ENCODE data around the gene SWAP70. TPM values are rescaled to one million over a fixed set of nuclear protein-coding genes. Genes with fewer than 3 reads are reported as not detected.

SWAP70 gene
- total and polyA plus RNA-seq, 2 donors (not counting 1 experiment from before 2014, with no cell fraction given) = 45.1 to 74.4 TPM

GRCh38 chr11:9680028-9680427 lies 16.2 kb downstream of the SWAP70 start:
- H3K27ac ChIP-seq (ENCODE audit: insufficient read depth, low read length) = no peak overlapping the region
- no peaks in the 10 kb centered on the region for H3K9me3 ChIP-seq (ENCODE audit: control insufficient read depth, insufficient read depth, low read depth, low read length)
- TF ChIP-seq CTCF (conservative IDR thresholded peaks at IDR 0.05 in 1 of 2, IDR thresholded peaks at IDR 0.05 in 1 of 2; ENCODE audit: low read depth in 1 of 2, low read length in 2 of 2) (no peak), EZH2 (IDR thresholded peaks at IDR 0.05; ENCODE audit: low read length, missing control alignments) (no peak)
- H3K4me1 ChIP-seq (ENCODE audit: control insufficient read depth, extremely low read depth, insufficient read depth, low read length) = no peaks in the 10 kb centered on the region
- H3K79me2 ChIP-seq (ENCODE audit: control insufficient read depth, insufficient read depth, low read length) = peaks cover 59% of the 10 kb centered on the region
- no peak overlapping the region for H3K4me3 ChIP-seq (replicated peaks in 1 of 4; ENCODE audit: control extremely low read depth in 1 of 4, insufficient read depth in 1 of 4, low read depth in 3 of 4, low read length in 4 of 4)
- no peak overlapping the region for H3K4me2 ChIP-seq (ENCODE audit: extremely low read depth, insufficient read depth, low read length)
- no peak overlapping the region for H2AFZ ChIP-seq (ENCODE audit: low read length)
- no peaks in the 10 kb centered on the region for H3K36me3 ChIP-seq (ENCODE audit: control insufficient read depth, insufficient read depth, low read length)
- no peaks in the 10 kb centered on the region for H3K27me3 ChIP-seq (ENCODE audit: control insufficient read depth, insufficient read depth, low read length)
- no peaks in the 10 kb centered on the region for H4K20me1 ChIP-seq (ENCODE audit: control insufficient read depth, extremely low read depth, insufficient read depth, low read length)
- no peak overlapping the region for H3K9ac ChIP-seq (ENCODE audit: insufficient read depth, low read length)
- DNase-seq (ENCODE audit: low read depth in 2 of 2) = peak in 1 of 2 donors; percentile 5

- Histone ChIP-seq H3K36me3 (ENCODE audit: control insufficient read depth, insufficient read depth, low read length) (no peaks in the 10 kb centered on the region), H2AFZ (ENCODE audit: low read length) (no peak overlapping the region), H3K79me2 (ENCODE audit: control insufficient read depth, insufficient read depth, low read length) (peaks cover 57% of the 10 kb centered on the region), H3K9ac (ENCODE audit: insufficient read depth, low read length) (no peak overlapping the region), H3K27me3 (ENCODE audit: control insufficient read depth, insufficient read depth, low read length) (no peaks in the 10 kb centered on the region), H3K4me2 (ENCODE audit: extremely low read depth, insufficient read depth, low read length) (no peak overlapping the region), H3K4me1 (ENCODE audit: control insufficient read depth, extremely low read depth, insufficient read depth, low read length) (no peaks in the 10 kb centered on the region), H3K27ac (ENCODE audit: insufficient read depth, low read length) (no peak overlapping the region), H3K4me3 (replicated peaks in 1 of 4; ENCODE audit: control extremely low read depth in 1 of 4, insufficient read depth in 1 of 4, low read depth in 3 of 4, low read length in 4 of 4) (no peak overlapping the region), H3K9me3 (ENCODE audit: control insufficient read depth, insufficient read depth, low read depth, low read length) (no peaks in the 10 kb centered on the region), H4K20me1 (ENCODE audit: control insufficient read depth, extremely low read depth, insufficient read depth, low read length) (no peaks in the 10 kb centered on the region)
- no peak for DNase-seq (ENCODE audit: low read depth in 2 of 2)
- no peak for TF ChIP-seq EZH2 (IDR thresholded peaks at IDR 0.05; ENCODE audit: low read length, missing control alignments)
- TF ChIP-seq CTCF (conservative IDR thresholded peaks at IDR 0.05 in 1 of 2, IDR thresholded peaks at IDR 0.05 in 1 of 2; ENCODE audit: low read depth in 1 of 2, low read length in 2 of 2) = no peak
Observed at GRCh38 chr11:9681583-9682372, 17.9 kb downstream of the SWAP70 start.

- H3K9ac ChIP-seq (ENCODE audit: insufficient read depth, low read length) = no peak overlapping the region
- H3K4me3 ChIP-seq (replicated peaks in 1 of 4; ENCODE audit: control extremely low read depth in 1 of 4, insufficient read depth in 1 of 4, low read depth in 3 of 4, low read length in 4 of 4) = no peak overlapping the region
- peak; percentile 29 to 45 for DNase-seq (ENCODE audit: low read depth in 2 of 2)
- H3K36me3 ChIP-seq (ENCODE audit: control insufficient read depth, insufficient read depth, low read length) = no peaks in the 10 kb centered on the region
- H2AFZ ChIP-seq (ENCODE audit: low read length) = no peak overlapping the region
- H3K79me2 ChIP-seq (ENCODE audit: control insufficient read depth, insufficient read depth, low read length) = peaks cover 53% of the 10 kb centered on the region
- no peak overlapping the region for H3K27ac ChIP-seq (ENCODE audit: insufficient read depth, low read length)
- H3K4me1 ChIP-seq (ENCODE audit: control insufficient read depth, extremely low read depth, insufficient read depth, low read length) = peaks cover 16% of the 10 kb centered on the region
- no peaks in the 10 kb centered on the region for H3K27me3 ChIP-seq (ENCODE audit: control insufficient read depth, insufficient read depth, low read length)
- H3K4me2 ChIP-seq (ENCODE audit: extremely low read depth, insufficient read depth, low read length) = no peak overlapping the region
- H3K9me3 ChIP-seq (ENCODE audit: control insufficient read depth, insufficient read depth, low read depth, low read length) = no peaks in the 10 kb centered on the region
- no peak for TF ChIP-seq EZH2 (IDR thresholded peaks at IDR 0.05; ENCODE audit: low read length, missing control alignments)
- TF ChIP-seq CTCF (conservative IDR thresholded peaks at IDR 0.05 in 1 of 2, IDR thresholded peaks at IDR 0.05 in 1 of 2; ENCODE audit: low read depth in 1 of 2, low read length in 2 of 2) = no peak
- no peaks in the 10 kb centered on the region for H4K20me1 ChIP-seq (ENCODE audit: control insufficient read depth, extremely low read depth, insufficient read depth, low read length)
Observed at GRCh38 chr11:9687711-9688477, 24.0 kb downstream of the SWAP70 start.

All from fibroblast of lung (primary cell).